ENCODE measurements around the gene TPPP3. TPM values are rescaled to one million over a fixed set of nuclear protein-coding genes. Genes with fewer than 3 reads are reported as not detected.
A peak's percentile ranks its signal among the peaks of the same experiment; 100 is the strongest.

The TPPP3 gene
- total RNA-seq, 6 donors from 2014 or later, result 40.0 to 167 (median 112) TPM

GRCh38 chr16:67428146-67428731 lies 34.9 kb upstream of the TPPP3 start:
- DNase-seq (peak in 1 of 2 donors; percentile 83), ATAC-seq (ENCODE audit: low FRiP score in 2 of 2) (peak; percentile 77)
- H3K4me1 ChIP-seq, result peaks cover 27 to 50% (median 41%) of the 10 kb centered on the region in 4 donors
- no peak overlapping the region for H3K27ac ChIP-seq
- TF ChIP-seq EP300 (IDR thresholded peaks at IDR 0.05) (no peak), CTCF (IDR thresholded peaks at IDR 0.05) (peak; percentile 64 to 88 (median 76))
- peaks cover 0 to 12% (median 4%) of the 10 kb centered on the region in 4 donors for H3K27me3 ChIP-seq
- H3K4me3 ChIP-seq, result no peak overlapping the region
- H3K36me3 ChIP-seq, result no peaks in the 10 kb centered on the region
- WGBS, 2 donors, result 46 to 49% methylated on average over 2 to 3 of the region's 11 CpGs
- no peaks in the 10 kb centered on the region for H3K9me3 ChIP-seq

- Histone ChIP-seq H3K27me3 (peaks cover 0 to 12% (median 4%) of the 10 kb centered on the region in 4 donors), H3K4me3 (no peak overlapping the region), H3K4me1 (peaks cover 21 to 39% (median 34%) of the 10 kb centered on the region in 4 donors), H3K36me3 (no peaks in the 10 kb centered on the region), H3K9me3 (no peaks in the 10 kb centered on the region), H3K27ac (no peak overlapping the region)
- 81% methylated on average over 7 of the region's 7 CpGs for WGBS, 2 donors
- TF ChIP-seq POLR2A (IDR thresholded peaks at IDR 0.05) (no peak), POLR2AphosphoS5 (IDR thresholded peaks at IDR 0.05) (no peak)
- ATAC-seq (ENCODE audit: low FRiP score in 2 of 2) (peak in 1 of 2 donors; percentile 54), DNase-seq (no peak)
Measured at GRCh38 chr16:67426950-67427349, 33.7 kb upstream of the TPPP3 start.

GRCh38 chr16:67426022-67426421 lies 32.7 kb upstream of the TPPP3 start:
- H3K27ac ChIP-seq, result no peak overlapping the region
- H3K27me3 ChIP-seq, result peaks cover 0 to 12% (median 4%) of the 10 kb centered on the region in 4 donors
- H3K36me3 ChIP-seq, result no peaks in the 10 kb centered on the region
- TF ChIP-seq POLR2A (IDR thresholded peaks at IDR 0.05) (no peak), POLR2AphosphoS5 (IDR thresholded peaks at IDR 0.05) (no peak), CTCF (IDR thresholded peaks at IDR 0.05) (no peak), EP300 (IDR thresholded peaks at IDR 0.05) (no peak)
- no peak for ATAC-seq (ENCODE audit: low FRiP score in 2 of 2)
- no peak for DNase-seq
- 95 to 97% methylated on average over 4 to 7 of the region's 7 CpGs for WGBS, 2 donors
- H3K4me1 ChIP-seq, result peaks cover 14 to 33% (median 26%) of the 10 kb centered on the region in 4 donors
- no peaks in the 10 kb centered on the region for H3K9me3 ChIP-seq
- H3K4me3 ChIP-seq, result no peak overlapping the region

DNA sequence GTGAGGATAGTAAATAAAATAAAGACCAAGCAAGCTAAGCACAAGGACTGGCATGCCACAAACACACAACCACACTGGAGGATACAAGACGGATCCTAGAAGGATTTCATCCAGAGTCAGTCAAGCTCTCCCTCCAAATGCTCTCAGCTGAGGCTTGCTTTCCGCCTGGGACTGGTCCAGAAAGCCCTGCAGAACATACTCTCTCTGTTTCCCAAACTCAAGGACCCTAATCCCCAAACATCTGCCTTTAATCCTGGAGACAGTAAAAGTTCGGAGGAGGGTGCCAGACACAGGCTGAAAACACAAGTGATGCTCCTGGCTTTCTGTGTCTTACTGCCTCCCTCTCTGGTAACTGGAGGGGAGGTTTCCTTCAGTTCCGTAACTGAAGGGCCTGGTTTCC lies 32.3 kb upstream of the TPPP3 start:
- DNase-seq (no peak), ATAC-seq (ENCODE audit: low FRiP score in 2 of 2) (no peak)
- Histone ChIP-seq H3K36me3 (no peaks in the 10 kb centered on the region), H3K27ac (no peak overlapping the region), H3K4me1 (peaks cover 12 to 29% (median 22%) of the 10 kb centered on the region in 4 donors), H3K4me3 (no peak overlapping the region), H3K9me3 (no peaks in the 10 kb centered on the region), H3K27me3 (peaks cover 0 to 12% (median 4%) of the 10 kb centered on the region in 4 donors)
- no peak for TF ChIP-seq EP300 (IDR thresholded peaks at IDR 0.05)
- TF ChIP-seq POLR2A (IDR thresholded peaks at IDR 0.05), result no peak
- no peak for TF ChIP-seq POLR2AphosphoS5 (IDR thresholded peaks at IDR 0.05)
- TF ChIP-seq CTCF (IDR thresholded peaks at IDR 0.05), result no peak
- WGBS, 2 donors, result 81 to 85% methylated on average over 4 of the region's 4 CpGs

GRCh38 chr16:67425061-67425460 lies 31.8 kb upstream of the TPPP3 start:
- Histone ChIP-seq H3K4me1 (peaks cover 7 to 23% (median 17%) of the 10 kb centered on the region in 4 donors), H3K27ac (no peak overlapping the region), H3K4me3 (no peak overlapping the region), H3K36me3 (no peaks in the 10 kb centered on the region), H3K9me3 (no peaks in the 10 kb centered on the region), H3K27me3 (peaks cover 0 to 7% (median 2%) of the 10 kb centered on the region in 4 donors)
- ATAC-seq (ENCODE audit: low FRiP score in 2 of 2) (no peak), DNase-seq (no peak)
- WGBS, 2 donors, result 49 to 61% methylated on average over 6 of the region's 6 CpGs
- TF ChIP-seq POLR2AphosphoS5 (IDR thresholded peaks at IDR 0.05), result no peak
- no peak for TF ChIP-seq CTCF (IDR thresholded peaks at IDR 0.05)
- no peak for TF ChIP-seq EP300 (IDR thresholded peaks at IDR 0.05)
- TF ChIP-seq POLR2A (IDR thresholded peaks at IDR 0.05), result no peak
